Measurements from ENCODE around the gene DDAH2.

DDAH2 gene

GRCh38 chr6:31687860-31688693, 41.0 kb downstream of the DDAH2 start:
- no peak for DNase-seq

GRCh38 chr6:31687321-31687720, 41.8 kb downstream of the DDAH2 start:
- no peak for DNase-seq

- no peak for DNase-seq
Measured at GRCh38 chr6:31686483-31686882, 42.6 kb downstream of the DDAH2 start.

GRCh38 chr6:31683591-31683990, 45.5 kb downstream of the DDAH2 start:
- no peak for DNase-seq

- peak; percentile 35 for DNase-seq
Measured at GRCh38 chr6:31681135-31681671, 47.9 kb downstream of the DDAH2 start.

- DNase-seq: peak; percentile 76
Measured at GRCh38 chr6:31680226-31681134, 48.6 kb downstream of the DDAH2 start, which contains the start of gene LY6G5C. LY6G5C (minus strand) TSS chr6:31681067; CDS start chr6:31680373, 694 bp downstream.

- no peak for DNase-seq
Measured at GRCh38 chr6:31677955-31678354, 51.1 kb downstream of the DDAH2 start.

All from CD4-positive, alpha-beta T cell treated with Interferon gamma for 1 hour (primary cell).